ENCODE results near the gene TEX14.
A peak's percentile ranks its signal among the peaks of the same experiment; 100 is the strongest.
"Not testable (repeated sequence)": the region's sequence is repeated elsewhere in the genome, so short reads cannot be mapped to it uniquely, and the experiment has no call there.

The TEX14 gene

GRCh38 chr17:58658804-58659713 is 32.8 kb downstream of the TEX14 start:
- DNase-seq (ENCODE audit: low spot score): peak; percentile 84

GRCh38 chr17:58657962-58658803 is 33.7 kb downstream of the TEX14 start:
- DNase-seq (ENCODE audit: low spot score): not testable (repeated sequence)

DNA sequence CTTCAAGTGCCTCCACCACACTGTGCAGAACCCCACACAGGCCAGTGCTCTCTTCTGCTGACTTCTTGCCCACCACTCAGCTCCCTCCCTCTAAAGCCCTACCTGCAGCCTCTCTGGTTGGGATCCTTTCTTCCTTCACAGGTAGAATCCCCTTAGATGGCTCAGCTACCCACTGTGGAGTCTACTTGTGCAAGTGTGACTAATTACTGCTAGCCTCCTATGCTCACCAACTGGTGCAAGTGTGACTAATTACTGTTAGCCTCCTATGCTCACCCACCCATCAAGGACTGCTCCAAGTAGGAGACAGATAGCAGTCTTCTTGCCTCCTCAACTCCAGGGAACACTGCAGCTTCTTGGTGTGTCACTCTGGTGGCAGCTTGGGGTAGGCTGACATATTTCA is 43.6 kb downstream of the TEX14 start:
- no peak for DNase-seq (ENCODE audit: low spot score)

DNA sequence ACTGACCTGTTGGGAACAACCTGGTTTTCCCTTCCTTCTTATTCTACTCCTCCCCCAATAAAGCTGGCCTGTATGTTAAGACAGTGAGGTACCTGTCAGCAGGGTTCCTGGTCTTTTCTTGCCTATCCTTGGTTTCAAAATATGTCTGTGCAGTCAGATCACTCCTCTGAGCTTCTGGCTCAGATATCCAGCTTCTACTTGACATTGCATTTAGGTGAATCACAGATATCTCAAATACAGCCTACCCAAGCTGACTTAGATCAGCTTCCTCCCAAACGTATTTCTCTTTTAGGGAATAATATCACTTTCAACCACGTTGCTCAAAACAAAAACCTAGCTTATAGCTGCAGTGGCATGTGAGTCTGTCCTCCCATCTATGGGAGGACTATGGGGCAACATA is 48.7 kb downstream of the TEX14 start:
- DNase-seq (ENCODE audit: low spot score): no peak

GRCh38 chr17:58641887-58642311 is 49.9 kb downstream of the TEX14 start:
- DNase-seq (ENCODE audit: low spot score): no peak

DNA sequence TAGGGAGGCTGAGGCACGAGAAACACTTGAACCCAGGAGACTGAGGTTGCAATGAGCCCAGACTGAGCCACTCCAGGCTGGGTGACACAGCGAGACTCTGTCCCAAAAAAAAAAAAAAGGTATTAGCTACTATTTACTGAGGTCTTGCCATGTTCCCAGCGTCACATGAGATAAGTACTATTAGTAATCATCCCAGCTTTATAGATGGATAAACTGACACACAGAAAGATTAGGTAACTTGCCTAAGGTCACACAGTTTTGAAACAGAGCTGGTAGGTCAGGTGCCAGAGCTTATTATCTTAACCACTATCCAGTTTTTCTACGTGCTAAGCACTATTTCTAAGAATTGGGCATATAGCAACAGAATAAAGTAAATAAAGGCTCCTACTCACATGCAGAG is 51.6 kb downstream of the TEX14 start:
- no peak for DNase-seq (ENCODE audit: low spot score)

GRCh38 chr17:58639681-58640080 is 52.2 kb downstream of the TEX14 start:
- no peak for DNase-seq (ENCODE audit: low spot score)

DNA sequence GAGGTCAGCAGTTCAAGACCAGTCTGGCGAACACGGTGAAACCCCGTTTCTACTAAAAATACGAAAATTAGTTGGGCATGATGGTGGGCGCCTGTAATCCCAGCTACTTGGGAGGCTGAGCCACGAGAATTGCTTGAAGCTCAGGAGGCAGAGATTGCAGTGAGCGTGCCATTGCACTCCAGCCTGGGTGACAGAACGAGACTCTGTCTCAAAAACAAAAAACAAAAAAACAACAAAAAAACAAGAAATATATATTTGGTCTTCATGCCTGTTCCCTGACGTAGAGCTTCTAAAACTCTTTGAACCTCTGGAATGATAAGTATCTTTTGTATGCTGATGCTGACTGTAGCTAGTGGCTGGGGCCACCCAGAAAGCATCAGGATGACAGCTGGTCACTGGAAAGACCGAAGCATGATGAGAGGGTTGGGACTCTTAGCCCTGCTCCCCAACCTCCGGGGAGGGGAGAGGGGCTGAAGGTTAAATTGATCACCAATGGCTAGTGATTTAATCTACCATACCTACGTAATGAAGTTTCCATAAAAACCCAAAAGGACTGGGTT is 54.8 kb downstream of the TEX14 start:
- DNase-seq (ENCODE audit: low spot score): no peak

- no peak for DNase-seq (ENCODE audit: low spot score)
Measured at GRCh38 chr17:58632324-58633314, 59.2 kb downstream of the TEX14 start.

DNA sequence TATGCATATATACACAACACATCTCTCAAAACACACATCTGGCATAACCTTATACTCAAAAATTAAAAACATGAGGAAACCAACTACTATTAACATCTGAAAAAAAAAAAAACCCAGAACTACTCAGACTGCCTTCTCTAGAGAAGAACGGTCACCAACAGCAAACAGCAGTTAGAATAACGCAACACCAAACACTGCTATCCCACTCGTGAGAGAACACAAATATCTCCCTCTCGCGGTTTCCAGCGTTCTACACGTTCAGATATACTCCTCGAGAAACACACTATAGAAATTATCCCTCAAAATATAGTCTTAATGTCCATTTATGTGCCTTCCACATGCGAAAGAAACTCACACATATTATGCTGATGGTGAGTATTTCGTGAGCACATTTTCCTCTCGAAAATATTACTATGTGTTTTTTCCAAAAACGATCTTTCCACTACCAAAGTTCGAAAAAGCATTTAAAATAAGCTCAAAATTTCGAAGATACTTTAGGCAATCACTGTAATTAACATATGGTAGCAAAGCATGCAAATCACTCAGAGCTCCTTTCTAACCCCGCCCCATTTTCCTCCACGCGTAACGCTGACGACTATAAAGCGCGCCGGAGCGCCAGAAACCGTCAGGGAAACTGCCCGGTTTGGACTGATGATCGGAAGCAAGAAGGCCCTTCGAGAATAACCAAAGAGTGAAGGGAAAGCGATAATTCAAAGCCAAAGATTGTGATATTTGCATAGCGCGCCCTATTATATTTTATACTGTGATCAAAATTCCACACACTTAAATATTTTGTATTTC is 60.1 kb downstream of the TEX14 start:
- peak; percentile 95 for DNase-seq (ENCODE audit: low spot score)

GRCh38 chr17:58630883-58631522 is 60.8 kb downstream of the TEX14 start:
- no peak for DNase-seq (ENCODE audit: low spot score)

DNA sequence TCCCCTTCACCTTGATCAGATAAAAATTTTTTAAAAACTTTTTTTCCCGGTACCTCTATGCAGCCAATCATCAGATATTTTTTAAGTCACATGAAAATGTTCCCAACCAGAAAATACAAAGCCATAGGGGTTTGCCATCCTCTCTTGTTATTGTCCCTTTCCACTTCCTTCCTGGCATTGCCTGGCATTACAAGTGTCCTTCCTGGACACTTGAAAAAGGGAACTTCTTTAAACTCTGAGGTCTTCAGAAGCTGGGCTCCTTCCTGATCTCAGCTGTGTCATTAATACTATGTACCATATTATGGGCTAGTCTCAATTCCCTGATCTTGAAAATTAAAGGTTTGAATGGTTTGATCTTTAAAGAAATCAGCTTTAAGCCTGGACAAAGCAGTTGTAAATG is 64.9 kb downstream of the TEX14 start:
- DNase-seq (ENCODE audit: low spot score): no peak

DNA sequence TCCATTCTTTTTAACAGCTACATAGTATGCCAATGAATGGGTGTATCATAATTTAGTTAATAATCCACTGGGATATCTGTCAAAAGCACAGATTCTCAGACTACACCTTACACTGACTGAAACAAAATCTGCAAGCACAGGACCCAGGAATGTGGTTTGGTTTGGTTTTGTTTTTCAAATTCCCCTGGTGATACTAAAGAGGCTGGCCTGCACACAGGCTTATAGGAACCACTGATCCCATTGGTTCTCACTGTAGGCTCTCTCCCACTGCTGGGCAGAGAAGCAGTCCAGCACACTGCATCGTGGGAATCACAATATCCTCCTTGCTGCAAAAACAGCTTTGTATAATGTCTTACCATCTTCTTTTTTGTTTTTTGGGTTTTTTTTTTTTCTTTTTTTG is 67.1 kb downstream of the TEX14 start:
- no peak for DNase-seq (ENCODE audit: low spot score)

- no peak for DNase-seq (ENCODE audit: low spot score)
Measured at GRCh38 chr17:58621174-58621573, 70.7 kb downstream of the TEX14 start.

DNA sequence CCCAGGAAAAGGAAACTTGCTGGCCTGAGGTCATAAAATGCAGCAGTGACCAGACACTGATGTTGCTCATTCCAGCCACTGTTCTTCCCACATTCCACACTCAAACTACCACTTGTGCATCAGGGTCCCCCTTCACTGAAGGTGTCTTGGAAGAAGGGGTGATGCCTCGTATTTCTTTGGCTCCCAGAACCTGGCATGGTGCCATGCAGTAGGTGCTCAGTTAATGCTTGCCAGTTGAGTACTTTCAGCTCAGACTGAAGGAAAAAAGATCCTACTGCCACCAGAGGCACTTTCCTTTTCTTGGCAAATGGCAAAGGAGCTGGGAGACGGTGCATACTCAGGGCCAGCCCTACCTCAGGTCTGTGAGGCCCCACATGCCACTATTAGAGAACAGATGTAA is 73.5 kb downstream of the TEX14 start:
- no peak for DNase-seq (ENCODE audit: low spot score)

DNA sequence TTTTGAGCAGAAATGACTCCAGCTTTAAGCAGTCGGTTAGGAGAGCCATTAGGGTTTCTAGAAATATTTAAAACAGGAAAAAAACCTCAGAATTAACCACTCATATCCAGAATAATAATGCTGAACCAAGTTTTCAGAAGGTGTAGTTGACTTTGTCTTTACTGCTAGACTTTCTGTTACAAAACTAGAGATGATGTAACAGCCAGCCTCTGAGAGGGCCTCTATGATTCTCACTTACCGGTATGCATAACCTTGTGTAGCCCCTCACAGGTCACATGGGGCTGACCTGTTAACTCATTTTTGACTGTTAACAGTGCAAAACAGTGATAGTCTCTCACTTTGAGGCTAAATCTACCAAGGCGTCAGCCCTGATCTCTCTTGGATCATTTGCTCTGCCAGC is 74.3 kb downstream of the TEX14 start:
- DNase-seq (ENCODE audit: low spot score): no peak

- DNase-seq (ENCODE audit: low spot score): no peak
Measured at GRCh38 chr17:58615768-58616659, 75.8 kb downstream of the TEX14 start.

DNA sequence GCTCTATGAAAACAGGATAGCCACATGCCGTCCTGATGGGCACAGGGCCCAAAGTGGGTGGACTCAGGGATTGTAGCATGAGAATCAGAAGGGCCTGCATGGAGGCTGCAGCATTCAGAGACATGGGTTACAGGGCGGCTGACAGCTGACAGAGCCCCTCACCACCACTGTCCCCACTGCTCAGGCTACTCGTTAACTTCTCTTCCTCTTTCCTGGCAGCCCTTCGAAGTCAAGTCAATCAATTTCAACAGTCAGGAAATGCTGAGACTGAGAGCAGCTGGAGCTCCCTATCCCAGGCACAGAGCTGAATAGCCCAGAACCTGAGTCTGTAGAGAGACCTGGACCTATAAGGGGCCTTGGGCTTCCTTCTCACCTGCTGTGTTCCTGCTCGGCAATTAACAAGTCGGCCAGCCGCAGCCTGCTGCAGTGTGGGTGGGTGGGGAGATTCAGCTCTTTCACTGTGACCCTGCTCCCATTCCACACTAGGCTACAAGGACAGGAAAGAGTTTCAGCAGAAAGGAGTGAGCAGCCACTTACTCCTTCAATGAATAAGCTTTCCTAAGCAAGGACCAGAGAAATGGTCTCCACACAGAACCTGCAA is 76.9 kb downstream of the TEX14 start:
- no peak for DNase-seq (ENCODE audit: low spot score)

DNA sequence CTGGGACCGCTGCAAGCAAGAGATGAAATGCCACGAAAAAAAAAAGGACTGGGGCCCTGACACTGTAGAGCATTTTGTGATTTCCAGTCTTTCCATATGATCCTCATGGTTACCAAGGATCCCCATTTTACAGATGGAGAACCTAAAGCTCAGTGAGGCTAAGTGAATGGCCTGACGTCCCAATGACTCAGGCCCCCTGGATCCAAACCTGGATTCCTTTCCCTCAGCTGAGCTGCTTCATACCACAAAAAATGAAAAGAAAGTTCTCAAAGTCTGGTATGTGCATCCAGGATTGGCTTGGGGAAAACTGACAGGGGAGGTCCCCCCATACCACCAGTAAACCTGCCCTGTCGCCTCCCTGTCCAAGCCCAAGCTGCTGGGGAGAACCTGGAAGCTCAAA is 80.5 kb downstream of the TEX14 start:
- no peak for DNase-seq (ENCODE audit: low spot score)

Measured in left forelimb (tissue), 1 donor.